ENCODE measurements around the gene LMTK3.
A peak's percentile ranks its signal among the peaks of the same experiment; 100 is the strongest.

Gene LMTK3

GRCh38 chr19:48469934-48470680 is 41.5 kb downstream of the LMTK3 start:
- H3K36me3 Mint-ChIP-seq (ENCODE audit: low read depth), result peaks cover 53% of the 10 kb centered on the region
- peaks cover 53% of the 10 kb centered on the region for H3K4me1 Mint-ChIP-seq (ENCODE audit: low read depth)
- intact Hi-C loops (cut with micrococcal nuclease), result loop anchor here (1.0 kb wide), 2 partner anchors 22 to 25 kb away; partner anchors contain the start of gene GRWD1
- peaks cover 1% of the 10 kb centered on the region for H3K27me3 Mint-ChIP-seq
- no peaks in the 10 kb centered on the region for H3K9me3 Mint-ChIP-seq
- peak overlapping the region; percentile 80 for H3K4me3 Mint-ChIP-seq
- peak overlapping the region; percentile 87 for H3K27ac Mint-ChIP-seq

- Mint-ChIP-seq H3K4me3 (peak within 1 kb of the TSS; percentile 80), H3K27ac (peak within 1 kb of the TSS; percentile 87)
- intact Hi-C loops (cut with micrococcal nuclease), result loop anchor here (1.0 kb wide), 2 partner anchors 23 to 24 kb away; partner anchors contain the start of gene GRWD1
Observed at GRCh38 chr19:48469289-48469881, 42.2 kb downstream of the LMTK3 start, which contains the start of gene CYTH2. Gene CYTH2, plus strand, starts transcription at chr19:48469369. Its CDS starts 139 bp downstream, at chr19:48469508.

GRCh38 chr19:48468772-48469288 is 42.8 kb downstream of the LMTK3 start:
- Mint-ChIP-seq H3K9me3 (no peaks in the 10 kb centered on the region), H3K4me3 (peak overlapping the region; percentile 80)

More at GRCh38 chr19:48469289-48469881, 42.2 kb downstream of the LMTK3 start, which contains the start of gene CYTH2:
- peaks cover 50% of the 10 kb centered on the region for H3K4me1 Mint-ChIP-seq (ENCODE audit: low read depth)
- H3K9me3 Mint-ChIP-seq, result no peaks in the 10 kb centered on the region
- peaks cover 46% of the 10 kb centered on the region for H3K36me3 Mint-ChIP-seq (ENCODE audit: low read depth)
- peaks cover 1% of the 10 kb centered on the region for H3K27me3 Mint-ChIP-seq

GRCh38 chr19:48466561-48467325 is 44.9 kb downstream of the LMTK3 start:
- no peak overlapping the region for H3K4me3 Mint-ChIP-seq
- intact Hi-C loops (cut with micrococcal nuclease), result no loop called here
- H3K27me3 Mint-ChIP-seq, result peaks cover 1% of the 10 kb centered on the region
- peaks cover 31% of the 10 kb centered on the region for H3K4me1 Mint-ChIP-seq (ENCODE audit: low read depth)
- H3K36me3 Mint-ChIP-seq (ENCODE audit: low read depth), result peaks cover 28% of the 10 kb centered on the region
- no peaks in the 10 kb centered on the region for H3K9me3 Mint-ChIP-seq
- H3K27ac Mint-ChIP-seq, result peak overlapping the region; percentile 87

More at GRCh38 chr19:48468772-48469288, 42.8 kb downstream of the LMTK3 start:
- Mint-ChIP-seq H3K27me3 (peaks cover 1% of the 10 kb centered on the region), H3K36me3 (ENCODE audit: low read depth) (peaks cover 40% of the 10 kb centered on the region), H3K27ac (peak overlapping the region; percentile 87), H3K4me1 (ENCODE audit: low read depth) (peaks cover 47% of the 10 kb centered on the region)
- intact Hi-C loops (cut with micrococcal nuclease), result loop anchor here (1.0 kb wide), 2 partner anchors 23 to 24 kb away; partner anchors contain the start of gene GRWD1

- H3K4me3 Mint-ChIP-seq, result no peak overlapping the region
- no peaks in the 10 kb centered on the region for H3K9me3 Mint-ChIP-seq
- peaks cover 22% of the 10 kb centered on the region for H3K4me1 Mint-ChIP-seq (ENCODE audit: low read depth)
- peaks cover 15% of the 10 kb centered on the region for H3K36me3 Mint-ChIP-seq (ENCODE audit: low read depth)
- H3K27me3 Mint-ChIP-seq, result peaks cover 1% of the 10 kb centered on the region
- intact Hi-C loops (cut with micrococcal nuclease), result no loop called here
- no peak overlapping the region for H3K27ac Mint-ChIP-seq
Observed at GRCh38 chr19:48465215-48465614, 46.4 kb downstream of the LMTK3 start.

GRCh38 chr19:48461982-48462655 is 49.5 kb downstream of the LMTK3 start:
- H3K4me3 Mint-ChIP-seq, result no peak overlapping the region
- intact Hi-C loops (cut with micrococcal nuclease), result no loop called here
- peaks cover 1% of the 10 kb centered on the region for H3K27me3 Mint-ChIP-seq

GRCh38 chr19:48461651-48461981 is 50.0 kb downstream of the LMTK3 start:
- peaks cover 2% of the 10 kb centered on the region for H3K4me1 Mint-ChIP-seq (ENCODE audit: low read depth)
- H3K27ac Mint-ChIP-seq, result no peak overlapping the region
- no peaks in the 10 kb centered on the region for H3K9me3 Mint-ChIP-seq
- H3K27me3 Mint-ChIP-seq, result peaks cover 1% of the 10 kb centered on the region
- H3K36me3 Mint-ChIP-seq (ENCODE audit: low read depth), result peaks cover 28% of the 10 kb centered on the region
- H3K4me3 Mint-ChIP-seq, result no peak overlapping the region
- intact Hi-C loops (cut with micrococcal nuclease), result no loop called here

More at GRCh38 chr19:48461982-48462655, 49.5 kb downstream of the LMTK3 start:
- Mint-ChIP-seq H3K36me3 (ENCODE audit: low read depth) (peaks cover 23% of the 10 kb centered on the region), H3K27ac (no peak overlapping the region), H3K4me1 (ENCODE audit: low read depth) (peaks cover 6% of the 10 kb centered on the region), H3K9me3 (no peaks in the 10 kb centered on the region)

- Mint-ChIP-seq H3K27me3 (no peaks in the 10 kb centered on the region), H3K9me3 (no peaks in the 10 kb centered on the region), H3K4me1 (ENCODE audit: low read depth) (peaks cover 16% of the 10 kb centered on the region), H3K36me3 (ENCODE audit: low read depth) (peaks cover 64% of the 10 kb centered on the region), H3K4me3 (no peak overlapping the region), H3K27ac (no peak overlapping the region)
- intact Hi-C loops (cut with micrococcal nuclease), result no loop called here
Observed at GRCh38 chr19:48458016-48458415, 53.6 kb downstream of the LMTK3 start.

GRCh38 chr19:48456864-48457263 is 54.8 kb downstream of the LMTK3 start:
- no peak overlapping the region for H3K27ac Mint-ChIP-seq
- intact Hi-C loops (cut with micrococcal nuclease), result no loop called here
- H3K36me3 Mint-ChIP-seq (ENCODE audit: low read depth), result peaks cover 68% of the 10 kb centered on the region
- no peak overlapping the region for H3K4me3 Mint-ChIP-seq
- H3K9me3 Mint-ChIP-seq, result no peaks in the 10 kb centered on the region
- H3K4me1 Mint-ChIP-seq (ENCODE audit: low read depth), result peaks cover 16% of the 10 kb centered on the region
- no peaks in the 10 kb centered on the region for H3K27me3 Mint-ChIP-seq

- intact Hi-C loops (cut with micrococcal nuclease), result no loop called here
- Mint-ChIP-seq H3K9me3 (no peaks in the 10 kb centered on the region), H3K27me3 (no peaks in the 10 kb centered on the region), H3K4me3 (no peak overlapping the region), H3K36me3 (ENCODE audit: low read depth) (peaks cover 73% of the 10 kb centered on the region), H3K27ac (no peak overlapping the region), H3K4me1 (ENCODE audit: low read depth) (peaks cover 16% of the 10 kb centered on the region)
Observed at GRCh38 chr19:48455908-48456562, 55.6 kb downstream of the LMTK3 start.

- H3K4me1 Mint-ChIP-seq (ENCODE audit: low read depth), result peaks cover 16% of the 10 kb centered on the region
- H3K9me3 Mint-ChIP-seq, result no peaks in the 10 kb centered on the region
- intact Hi-C loops (cut with micrococcal nuclease), result no loop called here
- H3K4me3 Mint-ChIP-seq, result no peak within 1 kb of the TSS
- H3K27ac Mint-ChIP-seq, result no peak within 1 kb of the TSS
- no peaks in the 10 kb centered on the region for H3K27me3 Mint-ChIP-seq
- H3K36me3 Mint-ChIP-seq (ENCODE audit: low read depth), result peaks cover 80% of the 10 kb centered on the region
Observed at GRCh38 chr19:48455171-48455907, 56.3 kb downstream of the LMTK3 start, which contains the start of gene KCNJ14. Gene KCNJ14, plus strand, starts transcription at chr19:48455574. Its CDS starts 6,151 bp downstream, at chr19:48461725.

- peaks cover 16% of the 10 kb centered on the region for H3K4me1 Mint-ChIP-seq (ENCODE audit: low read depth)
- H3K4me3 Mint-ChIP-seq, result no peak overlapping the region
- H3K9me3 Mint-ChIP-seq, result no peaks in the 10 kb centered on the region
- peaks cover 91% of the 10 kb centered on the region for H3K36me3 Mint-ChIP-seq (ENCODE audit: low read depth)
- no peak overlapping the region for H3K27ac Mint-ChIP-seq
- intact Hi-C loops (cut with micrococcal nuclease), result no loop called here
- no peaks in the 10 kb centered on the region for H3K27me3 Mint-ChIP-seq
Observed at GRCh38 chr19:48454150-48454730, 57.4 kb downstream of the LMTK3 start.
